ENCODE results near the gene TADA3.

The TADA3 gene

DNA sequence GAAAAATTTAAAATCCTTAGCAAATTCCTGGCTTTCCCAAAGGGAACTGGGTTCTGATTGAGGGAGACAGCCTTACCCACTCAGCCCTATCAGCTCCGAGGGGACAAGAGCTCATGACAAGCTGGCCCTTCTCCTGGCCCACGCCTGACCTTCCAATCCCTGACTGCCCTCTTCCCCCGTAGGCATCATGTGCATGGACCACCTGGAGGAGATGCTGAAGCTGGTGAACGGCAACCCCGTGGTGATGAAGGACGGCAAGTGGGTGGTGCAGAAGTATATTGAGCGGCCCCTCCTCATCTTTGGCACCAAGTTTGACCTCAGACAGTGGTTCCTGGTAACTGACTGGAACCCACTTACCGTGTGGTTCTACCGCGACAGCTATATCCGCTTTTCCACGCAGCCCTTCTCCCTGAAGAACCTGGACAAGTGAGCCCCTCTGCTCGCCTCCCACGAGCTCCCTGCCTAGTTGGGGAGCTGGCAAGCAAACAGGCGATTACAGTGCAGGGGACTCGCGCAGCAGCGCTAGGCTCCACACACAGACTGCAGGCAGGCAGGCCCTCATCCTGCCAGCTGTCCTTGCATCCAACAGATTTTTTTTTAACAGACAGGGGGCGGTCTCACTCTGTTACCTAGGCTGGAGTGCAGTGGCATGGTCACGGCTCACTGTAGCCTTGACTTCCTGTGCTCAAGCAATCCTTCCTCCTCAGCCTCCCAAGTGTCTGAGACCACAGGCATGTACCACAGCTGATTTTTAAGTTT is 34.7 kb upstream of the TADA3 start:
- H3K9me3 ChIP-seq (ENCODE audit: severe bottlenecking), result no peaks in the 10 kb centered on the region
- no peaks in the 10 kb centered on the region for H3K4me1 ChIP-seq (ENCODE audit: insufficient read depth, poor library complexity, severe bottlenecking)
- no peaks in the 10 kb centered on the region for H3K27me3 ChIP-seq (ENCODE audit: insufficient read depth, poor library complexity, severe bottlenecking)
- H3K36me3 ChIP-seq (ENCODE audit: low read depth), result peaks cover 5% of the 10 kb centered on the region
- peak; percentile 34 for TF ChIP-seq CTCF (IDR thresholded peaks at IDR 0.05; ENCODE audit: poor library complexity, severe bottlenecking)
- DNase-seq (ENCODE audit: low spot score) (no peak), ATAC-seq (ENCODE audit: low read depth) (no peak)
- H3K4me3 ChIP-seq (ENCODE audit: severe bottlenecking), result no peak overlapping the region
- H3K27ac ChIP-seq (ENCODE audit: poor library complexity, severe bottlenecking), result no peak overlapping the region

- H3K27ac ChIP-seq (ENCODE audit: poor library complexity, severe bottlenecking), result no peak overlapping the region
- peaks cover 5% of the 10 kb centered on the region for H3K36me3 ChIP-seq (ENCODE audit: low read depth)
- H3K4me3 ChIP-seq (ENCODE audit: severe bottlenecking), result no peak overlapping the region
- H3K4me1 ChIP-seq (ENCODE audit: insufficient read depth, poor library complexity, severe bottlenecking), result no peaks in the 10 kb centered on the region
- no peaks in the 10 kb centered on the region for H3K9me3 ChIP-seq (ENCODE audit: severe bottlenecking)
- ATAC-seq (ENCODE audit: low read depth) (peak; percentile 11; the same call in 1 of the 3 replicates), DNase-seq (ENCODE audit: low spot score) (no peak)
- no peak for TF ChIP-seq CTCF (IDR thresholded peaks at IDR 0.05; ENCODE audit: poor library complexity, severe bottlenecking)
- H3K27me3 ChIP-seq (ENCODE audit: insufficient read depth, poor library complexity, severe bottlenecking), result no peaks in the 10 kb centered on the region
Measured at GRCh38 chr3:9825451-9826040, 33.3 kb upstream of the TADA3 start.

- TF ChIP-seq CTCF (IDR thresholded peaks at IDR 0.05; ENCODE audit: poor library complexity, severe bottlenecking), result peak; percentile 28
- no peak overlapping the region for H3K4me3 ChIP-seq (ENCODE audit: severe bottlenecking)
- H3K36me3 ChIP-seq (ENCODE audit: low read depth), result no peaks in the 10 kb centered on the region
- no peaks in the 10 kb centered on the region for H3K9me3 ChIP-seq (ENCODE audit: severe bottlenecking)
- no peak overlapping the region for H3K27ac ChIP-seq (ENCODE audit: poor library complexity, severe bottlenecking)
- DNase-seq (ENCODE audit: low spot score), result no peak
- H3K27me3 ChIP-seq (ENCODE audit: insufficient read depth, poor library complexity, severe bottlenecking), result no peaks in the 10 kb centered on the region
- ATAC-seq (ENCODE audit: low read depth), result peak; percentile 73
- H3K4me1 ChIP-seq (ENCODE audit: insufficient read depth, poor library complexity, severe bottlenecking), result no peaks in the 10 kb centered on the region
Measured at GRCh38 chr3:9820946-9821345, 28.7 kb upstream of the TADA3 start.

- H3K9me3 ChIP-seq (ENCODE audit: severe bottlenecking), result no peaks in the 10 kb centered on the region
- ATAC-seq (ENCODE audit: low read depth), result no peak
- no peaks in the 10 kb centered on the region for H3K36me3 ChIP-seq (ENCODE audit: low read depth)
- no peak overlapping the region for H3K4me3 ChIP-seq (ENCODE audit: severe bottlenecking)
- no peaks in the 10 kb centered on the region for H3K4me1 ChIP-seq (ENCODE audit: insufficient read depth, poor library complexity, severe bottlenecking)
- no peak for TF ChIP-seq CTCF (IDR thresholded peaks at IDR 0.05; ENCODE audit: poor library complexity, severe bottlenecking)
- no peak for DNase-seq (ENCODE audit: low spot score)
- H3K27ac ChIP-seq (ENCODE audit: poor library complexity, severe bottlenecking), result no peak overlapping the region
- no peaks in the 10 kb centered on the region for H3K27me3 ChIP-seq (ENCODE audit: insufficient read depth, poor library complexity, severe bottlenecking)
Measured at GRCh38 chr3:9820543-9820942, 28.3 kb upstream of the TADA3 start.

Measured in RWPE2 (cell line).